ENCODE data around the gene ASTN2.

Gene ASTN2

GRCh38 chr9:116800885-116801284 is 614.0 kb downstream of the ASTN2 start:
- no peak for DNase-seq (ENCODE audit: low read depth)
- no peak overlapping the region for H3K4me3 ChIP-seq (ENCODE audit: low read length)
- TF ChIP-seq CTCF (conservative IDR thresholded peaks at IDR 0.05; ENCODE audit: low read length), result no peak

GRCh38 chr9:116800074-116800473 is 614.8 kb downstream of the ASTN2 start:
- H3K4me3 ChIP-seq (ENCODE audit: low read length), result no peak overlapping the region
- no peak for TF ChIP-seq CTCF (conservative IDR thresholded peaks at IDR 0.05; ENCODE audit: low read length)
- DNase-seq (ENCODE audit: low read depth), result no peak

GRCh38 chr9:116798521-116798920 is 616.3 kb downstream of the ASTN2 start:
- no peak for TF ChIP-seq CTCF (conservative IDR thresholded peaks at IDR 0.05; ENCODE audit: low read length)
- DNase-seq (ENCODE audit: low read depth), result no peak
- H3K4me3 ChIP-seq (ENCODE audit: low read length), result no peak overlapping the region

- TF ChIP-seq CTCF (conservative IDR thresholded peaks at IDR 0.05; ENCODE audit: low read length), result no peak
- no peak overlapping the region for H3K4me3 ChIP-seq (ENCODE audit: low read length)
- no peak for DNase-seq (ENCODE audit: low read depth)
Measured at GRCh38 chr9:116797276-116797675, 617.6 kb downstream of the ASTN2 start.

GRCh38 chr9:116796669-116797068 is 618.2 kb downstream of the ASTN2 start:
- no peak for TF ChIP-seq CTCF (conservative IDR thresholded peaks at IDR 0.05; ENCODE audit: low read length)
- no peak for DNase-seq (ENCODE audit: low read depth)
- H3K4me3 ChIP-seq (ENCODE audit: low read length), result no peak overlapping the region

GRCh38 chr9:116795821-116796220 is 619.0 kb downstream of the ASTN2 start:
- no peak overlapping the region for H3K4me3 ChIP-seq (ENCODE audit: low read length)
- no peak for TF ChIP-seq CTCF (conservative IDR thresholded peaks at IDR 0.05; ENCODE audit: low read length)
- no peak for DNase-seq (ENCODE audit: low read depth)

GRCh38 chr9:116792271-116792670 is 622.6 kb downstream of the ASTN2 start:
- no peak for DNase-seq (ENCODE audit: low read depth)
- H3K4me3 ChIP-seq (ENCODE audit: low read length), result no peak overlapping the region
- TF ChIP-seq CTCF (conservative IDR thresholded peaks at IDR 0.05; ENCODE audit: low read length), result no peak

Measured in AG10803 (cell line).